GM19043 (cell line): ENCODE data around the gene HNRNPA3.
A peak's percentile ranks its signal among the peaks of the same experiment; 100 is the strongest.
"Not testable (repeated sequence)": the region's sequence is repeated elsewhere in the genome, so short reads cannot be mapped to it uniquely, and the experiment has no call there.

Experiments used
- ATAC-seq: cut with Tn5 transposase; IDR thresholded peaks from one replicate; pipeline ENCODE4 v1.9.1; 2021; ENCODE audit warnings: low read depth; ENCODE audit not compliant: unreplicated experiment

HNRNPA3 gene

DNA sequence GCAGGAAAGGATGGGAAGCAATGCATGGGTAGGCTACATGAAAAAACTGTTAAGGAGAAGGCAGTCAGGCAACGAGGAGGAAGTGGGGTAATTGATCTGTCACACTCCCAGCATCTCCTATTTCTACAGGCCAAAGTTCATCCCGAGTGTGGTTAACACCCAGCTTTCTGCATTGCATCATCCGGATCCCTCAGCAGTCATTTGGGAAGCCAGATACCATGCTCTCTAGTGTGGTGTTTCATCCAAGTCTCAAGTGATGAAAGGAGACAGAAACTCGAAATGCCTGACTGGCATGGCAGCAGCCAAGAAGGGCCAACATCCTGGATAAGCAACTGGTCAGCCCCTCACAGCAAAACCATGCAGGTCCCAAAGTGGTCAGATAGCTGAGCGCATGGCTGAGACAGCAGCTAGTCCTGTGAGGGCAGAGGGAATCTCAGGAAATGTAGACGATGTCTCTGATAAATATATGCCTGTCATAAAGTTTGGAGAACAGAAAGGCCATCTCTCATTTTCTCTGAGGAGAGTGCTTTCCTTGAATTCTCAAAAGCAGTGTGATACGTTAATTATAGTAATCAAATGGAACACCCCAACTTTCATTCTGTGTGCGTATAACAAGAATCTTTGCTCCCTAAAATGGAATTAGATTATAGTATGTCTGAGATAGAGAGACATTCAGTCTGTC lies 24.8 kb upstream of the HNRNPA3 start:
- ATAC-seq = no peak

DNA sequence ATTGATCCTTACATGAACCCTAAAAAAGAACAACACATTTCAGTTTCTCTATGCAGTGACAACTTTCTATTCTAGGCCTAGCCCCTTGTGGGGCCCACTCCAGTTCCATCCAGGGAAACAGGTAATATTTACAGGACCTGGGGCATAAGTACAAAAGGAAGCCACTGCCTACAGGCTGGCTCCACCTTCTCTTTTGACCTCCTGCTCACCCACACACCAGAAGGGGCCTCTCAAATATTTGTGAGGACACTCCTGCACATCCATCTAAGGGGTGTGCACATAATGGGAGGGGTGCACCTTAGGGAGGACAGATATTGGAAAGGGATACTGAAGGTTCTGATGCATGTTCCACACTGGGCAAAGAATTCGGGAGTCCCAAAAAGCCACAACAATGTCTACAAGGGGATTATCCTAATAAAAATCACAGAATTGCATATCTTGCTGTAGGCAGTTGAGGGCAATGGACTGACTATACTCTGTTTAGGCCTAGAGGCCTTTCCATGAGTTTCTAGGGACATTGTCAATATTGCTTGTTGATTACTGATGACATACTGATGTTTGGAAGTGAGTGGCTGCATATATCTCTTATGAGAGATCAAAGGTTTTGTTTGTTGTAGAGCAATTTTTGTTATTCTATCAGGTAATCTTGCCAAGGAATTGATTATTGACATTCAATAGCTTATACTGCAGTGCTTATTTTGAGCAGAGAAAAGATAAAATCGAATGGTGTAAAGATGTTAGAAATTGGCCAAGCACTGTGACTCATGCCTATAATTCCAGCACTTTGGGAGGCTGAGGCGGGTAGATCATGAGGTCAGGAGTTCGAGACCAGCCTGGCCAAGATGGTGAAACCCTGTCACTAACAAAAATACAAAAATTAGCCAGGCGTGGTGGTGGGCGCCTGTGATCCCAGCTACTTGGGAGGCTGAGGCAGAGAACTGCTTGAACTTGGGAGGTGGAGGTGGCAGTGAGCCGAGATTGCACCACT lies 23.8 kb upstream of the HNRNPA3 start:
- ATAC-seq = no peak

DNA sequence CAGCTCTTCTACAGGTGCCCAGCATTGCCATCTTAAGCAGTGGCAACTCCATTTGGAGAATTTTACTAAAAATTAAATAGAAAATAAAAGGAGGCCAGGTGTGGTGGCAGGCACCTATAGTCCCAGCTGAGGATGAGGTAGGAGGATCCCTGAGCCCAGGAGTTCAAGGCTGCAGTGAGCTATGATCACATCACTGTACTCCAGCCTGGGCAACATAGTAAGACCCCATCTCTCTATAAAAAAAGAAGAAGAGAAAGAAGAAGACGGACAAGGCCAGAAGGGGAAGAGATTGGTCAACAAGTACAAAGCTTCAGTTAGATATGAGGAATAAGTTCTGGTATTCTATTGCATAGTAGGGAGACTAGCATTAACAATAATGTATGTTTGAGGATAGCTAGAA lies 21.7 kb upstream of the HNRNPA3 start:
- no peak for ATAC-seq

DNA sequence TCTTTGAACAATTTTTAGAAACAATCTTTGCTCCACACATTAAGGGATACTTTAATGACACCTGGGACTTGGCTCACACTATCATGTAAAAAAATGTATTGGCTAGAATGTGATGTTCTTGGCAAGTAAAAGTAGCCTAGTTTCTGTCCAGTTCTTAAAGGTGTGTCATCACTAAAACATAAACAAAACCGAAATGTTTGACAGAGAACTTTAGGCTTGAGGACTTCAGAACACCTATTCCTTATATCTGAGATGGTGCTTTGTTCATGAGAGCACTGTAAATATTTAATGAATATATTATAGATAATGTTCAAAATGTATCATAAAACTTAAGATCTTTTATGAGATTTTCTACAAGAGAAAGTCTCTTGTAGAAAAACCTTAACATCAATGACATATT lies 19.8 kb upstream of the HNRNPA3 start:
- ATAC-seq = no peak

DNA sequence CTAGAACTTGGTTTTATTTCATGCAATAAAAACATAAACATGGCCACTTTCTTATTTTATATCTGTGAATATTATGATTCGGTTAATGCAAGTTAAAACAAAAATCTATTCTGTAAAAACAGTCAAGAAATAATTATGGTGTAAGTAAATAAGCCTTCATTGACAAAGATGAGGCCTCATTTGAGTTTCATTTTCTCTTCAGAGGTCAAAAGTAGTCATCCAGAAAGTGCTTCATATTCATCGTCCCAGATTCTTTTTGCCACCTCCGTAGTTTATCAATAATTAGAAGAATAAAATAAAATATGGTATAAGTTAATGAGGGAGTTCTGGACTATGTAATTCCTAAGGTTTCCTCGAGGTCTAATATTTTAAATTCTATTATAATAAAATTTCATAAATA lies 19.4 kb upstream of the HNRNPA3 start:
- ATAC-seq = no peak

DNA sequence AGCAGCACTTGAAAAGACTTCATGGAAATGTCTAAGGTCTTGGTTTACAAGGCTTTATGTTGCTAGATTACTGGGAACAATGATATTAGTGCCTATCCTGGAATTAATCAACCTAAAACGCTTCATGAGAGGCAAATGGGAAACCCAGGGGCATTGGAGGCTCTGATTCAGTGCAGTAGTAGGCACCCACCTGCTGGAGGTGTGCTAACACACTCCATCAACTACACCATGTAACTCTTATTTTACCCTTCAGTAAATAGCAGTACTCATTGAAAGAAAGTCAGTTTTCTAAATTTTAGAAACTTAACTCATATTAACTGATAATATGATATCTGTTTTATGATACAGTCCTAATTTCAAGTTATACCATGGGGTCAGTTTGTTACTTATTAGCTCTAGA lies 17.4 kb upstream of the HNRNPA3 start:
- no peak for ATAC-seq

DNA sequence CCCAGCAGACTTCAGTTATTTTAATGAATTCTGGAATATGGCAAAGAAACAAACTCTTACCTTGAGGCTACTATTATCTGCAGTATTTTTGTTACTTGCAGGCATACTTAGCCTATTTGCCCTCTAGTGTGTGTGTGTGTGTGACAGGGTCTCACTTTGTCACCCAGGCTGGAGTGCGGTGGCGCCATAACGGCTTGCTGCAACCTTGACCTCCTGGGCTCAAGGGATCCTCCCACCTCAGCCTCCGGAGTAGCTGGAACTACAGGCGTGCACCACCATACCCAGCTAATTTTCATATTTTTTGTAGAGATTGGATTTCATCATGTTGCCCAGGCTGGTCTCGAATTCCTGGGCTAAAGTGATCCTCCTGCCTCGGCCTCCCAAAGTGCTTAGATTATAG lies 12.2 kb upstream of the HNRNPA3 start:
- ATAC-seq = not testable (repeated sequence)

DNA sequence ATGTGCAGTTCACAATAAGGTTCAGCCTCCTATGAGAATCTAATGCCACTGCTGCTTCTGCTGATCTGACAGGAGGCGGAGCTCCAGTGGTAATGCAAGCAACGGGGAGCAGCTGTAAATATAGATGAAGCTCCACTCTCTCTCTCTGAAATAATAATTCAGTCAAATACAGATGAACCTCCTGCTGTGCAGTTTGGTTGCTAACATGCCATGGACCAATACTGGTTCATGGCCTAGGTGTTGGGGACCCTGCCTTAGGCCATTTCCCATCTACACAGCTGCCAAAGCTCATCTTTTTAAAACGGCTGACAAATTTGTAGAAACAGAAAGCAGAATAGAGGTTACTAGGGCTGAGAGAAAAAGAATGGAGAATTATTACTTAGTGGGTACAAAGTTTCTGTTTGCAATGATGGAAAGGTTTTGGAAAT lies 10.7 kb upstream of the HNRNPA3 start:
- no peak for ATAC-seq

DNA sequence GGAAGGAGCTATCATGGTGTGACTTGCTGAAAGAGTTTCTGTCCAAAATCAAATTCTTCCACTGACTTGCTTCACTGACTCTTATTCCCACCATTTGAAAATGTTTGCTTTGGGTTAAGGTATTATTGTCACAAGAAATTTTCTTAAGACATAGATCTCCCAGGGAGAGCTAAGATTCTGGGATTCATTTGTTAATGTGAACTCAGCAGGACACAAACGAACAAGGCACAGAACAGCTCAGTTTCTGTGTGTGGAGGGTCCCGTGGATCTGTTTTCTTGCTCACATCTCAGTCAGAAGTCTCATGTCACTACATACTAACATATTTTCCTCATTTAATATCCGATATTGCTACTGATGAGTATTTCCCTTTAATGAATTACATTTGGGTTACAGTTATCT lies 8.2 kb upstream of the HNRNPA3 start:
- no peak for ATAC-seq

DNA sequence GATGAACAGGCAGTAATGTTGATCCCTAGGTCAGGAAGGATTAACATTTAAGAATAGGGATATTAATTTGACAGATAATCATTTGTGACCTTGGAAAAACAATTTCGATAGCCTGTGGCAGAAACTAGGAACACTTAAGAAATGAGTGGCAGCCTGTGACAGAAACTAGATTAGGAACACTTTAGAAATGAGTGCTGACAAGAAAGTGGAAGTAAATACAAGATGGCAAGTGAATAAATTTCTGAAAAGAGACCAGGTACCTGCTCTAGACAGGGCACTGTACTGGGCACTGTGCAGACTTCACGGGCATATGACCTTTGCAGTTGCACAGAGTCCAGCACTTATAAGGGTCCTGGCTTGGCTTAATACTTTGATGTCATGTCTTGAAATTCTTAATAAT lies 5.5 kb upstream of the HNRNPA3 start:
- ATAC-seq = peak; percentile 86

DNA sequence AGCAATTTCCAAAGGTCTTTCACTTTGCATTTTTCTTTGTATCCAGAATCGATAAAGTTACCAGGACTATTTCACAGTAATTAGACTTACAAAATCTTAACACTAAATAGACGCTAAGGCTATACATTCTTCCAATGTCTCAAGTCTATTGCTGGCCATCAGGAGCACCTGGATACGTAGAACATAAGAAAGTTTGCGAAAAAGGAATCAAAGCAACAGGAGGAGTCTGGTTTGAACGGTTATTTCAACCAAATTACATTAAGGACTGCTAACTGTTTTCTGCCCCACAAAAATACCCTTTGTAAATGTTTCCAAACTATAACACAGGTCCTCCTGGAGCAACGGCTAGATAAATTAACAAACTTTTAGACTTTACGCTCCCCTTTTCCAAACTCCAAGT lies 1.4 kb upstream of the HNRNPA3 start:
- no peak for ATAC-seq

DNA sequence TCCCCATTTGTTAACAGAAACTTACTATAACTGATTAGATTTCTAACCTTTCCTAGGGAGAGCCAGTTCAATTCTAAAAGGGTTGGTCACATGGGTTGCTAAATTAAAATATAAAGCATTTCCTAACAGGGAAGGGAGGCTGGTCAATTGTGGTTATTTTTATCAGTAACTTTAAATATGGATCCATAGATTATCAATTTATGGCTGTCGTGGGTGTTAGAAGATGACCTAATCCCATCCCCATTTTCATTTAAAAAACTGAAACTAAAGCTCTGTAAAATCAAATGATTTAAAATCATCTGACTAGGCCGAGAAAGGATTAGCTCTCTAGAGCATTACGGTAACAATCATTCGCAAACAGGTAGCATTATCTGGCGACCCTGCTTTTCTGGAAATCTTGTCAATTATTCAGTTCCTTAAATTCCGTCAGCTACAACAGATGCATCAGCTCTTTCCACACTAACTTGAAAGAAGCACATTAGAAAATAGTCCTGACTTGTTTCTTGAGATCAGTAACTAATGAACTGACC lies 953 bp upstream of the HNRNPA3 start:
- no peak for ATAC-seq

DNA sequence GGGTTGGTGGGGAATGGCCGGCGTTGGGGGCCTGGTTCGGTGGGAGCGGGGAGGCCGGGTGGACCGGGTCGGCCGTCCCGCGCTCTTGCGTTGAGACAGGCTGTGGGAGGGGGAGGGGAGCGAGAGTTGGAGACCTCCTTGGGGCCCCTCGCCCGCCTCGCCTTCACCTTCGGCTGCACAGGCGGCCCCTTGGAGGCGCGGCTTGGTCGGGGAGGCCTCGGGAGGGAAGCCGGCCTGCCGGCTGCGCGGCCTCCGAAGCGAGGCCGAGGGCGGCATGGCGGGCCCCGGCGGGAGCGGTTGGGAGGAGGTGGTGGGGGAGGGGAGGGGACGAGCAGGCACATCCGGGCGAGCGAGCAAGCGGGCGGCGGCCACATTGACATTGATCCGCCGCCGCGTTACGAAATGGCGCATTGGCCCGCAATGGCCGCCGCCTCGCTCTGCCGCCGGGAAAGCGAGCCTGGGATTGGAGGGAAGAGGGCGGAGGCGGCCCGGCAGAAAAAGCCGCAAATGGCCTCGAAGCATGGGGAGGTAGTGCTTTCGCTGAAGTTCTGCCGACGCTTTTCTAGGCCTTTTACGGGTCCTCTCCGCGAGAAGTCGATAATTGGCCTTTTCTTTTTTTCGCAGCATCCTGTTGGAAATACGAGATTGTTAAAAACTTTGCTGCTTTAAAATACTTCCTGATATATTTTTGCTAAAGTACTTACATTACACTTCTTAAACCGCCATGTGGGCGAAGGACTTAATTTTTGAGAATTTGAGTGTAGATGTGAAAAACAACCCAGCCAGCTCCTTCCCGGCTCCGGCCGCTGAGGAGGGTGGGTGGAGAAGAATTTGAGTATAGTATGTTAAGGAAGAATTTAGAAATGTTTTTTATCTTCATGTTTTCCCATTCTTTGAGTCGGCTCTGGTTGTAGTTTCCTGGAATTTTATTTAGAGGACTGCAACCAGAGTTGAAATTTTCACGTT lies 580 bp downstream of the HNRNPA3 start:
- peak; percentile 41 for ATAC-seq

DNA sequence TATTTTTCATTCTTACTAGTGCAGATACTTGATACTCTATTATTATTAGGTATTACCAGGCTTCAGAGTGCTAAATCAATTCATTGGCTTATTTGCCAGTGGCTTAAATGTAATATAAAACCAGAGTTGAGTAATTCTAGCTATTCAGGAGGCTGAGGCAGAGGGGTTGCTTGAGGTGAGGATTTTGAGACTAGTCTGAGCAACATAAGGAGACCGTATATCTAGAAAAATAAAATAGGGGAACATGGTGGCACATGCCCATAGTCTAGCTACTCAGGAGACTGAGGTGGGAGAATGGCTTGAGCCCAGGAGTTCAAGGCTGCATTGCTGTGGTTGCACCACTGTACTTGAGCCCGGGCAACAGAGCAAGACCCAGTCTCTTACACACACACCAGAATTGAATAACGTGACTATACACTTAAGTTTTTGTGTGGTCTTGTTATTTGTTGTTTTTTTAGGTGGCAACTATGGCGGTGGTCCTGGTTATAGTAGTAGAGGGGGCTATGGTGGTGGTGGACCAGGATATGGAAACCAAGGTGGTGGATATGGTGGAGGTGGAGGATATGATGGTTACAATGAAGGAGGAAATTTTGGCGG lies 4.8 kb downstream of the HNRNPA3 start:
- ATAC-seq = no peak

DNA sequence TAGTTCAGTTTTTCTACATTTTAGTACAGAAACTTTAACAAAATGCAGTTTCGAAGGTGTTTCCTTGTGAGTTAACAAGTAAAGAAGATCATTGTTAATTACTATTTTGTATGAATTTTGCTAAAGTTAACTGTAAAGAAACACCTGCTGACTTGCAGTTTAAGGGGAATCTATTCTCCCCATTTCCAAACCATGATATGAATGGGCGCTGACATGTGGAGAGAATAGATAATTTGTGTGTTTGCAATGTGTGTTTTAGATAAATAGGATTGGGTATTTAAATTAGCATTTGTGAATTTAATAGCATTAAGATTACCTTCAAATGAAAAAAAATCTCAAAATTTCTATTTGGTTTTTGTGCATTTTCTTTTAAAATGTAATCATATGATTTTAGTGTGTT lies 7.2 kb downstream of the HNRNPA3 start:
- not testable (repeated sequence) for ATAC-seq

DNA sequence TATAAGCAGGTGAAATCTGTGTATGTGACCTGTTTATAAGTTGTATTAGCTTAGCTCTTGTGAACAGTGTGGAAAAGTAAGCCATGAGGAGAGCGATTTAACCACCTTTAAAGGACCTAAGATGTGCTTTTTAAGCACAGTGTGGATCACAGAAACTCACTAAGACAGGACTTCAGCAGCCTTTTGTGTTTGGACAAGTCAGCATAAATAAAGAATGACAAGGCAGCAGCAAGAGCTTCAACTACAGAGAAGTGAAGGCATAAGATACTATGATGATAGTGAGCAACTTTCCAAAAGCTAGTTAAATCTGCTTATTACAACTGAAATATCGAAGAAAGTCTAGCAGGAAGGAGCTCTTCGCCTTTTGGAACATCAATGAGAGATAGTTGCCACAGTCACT lies 8.9 kb downstream of the HNRNPA3 start:
- ATAC-seq = no peak

DNA sequence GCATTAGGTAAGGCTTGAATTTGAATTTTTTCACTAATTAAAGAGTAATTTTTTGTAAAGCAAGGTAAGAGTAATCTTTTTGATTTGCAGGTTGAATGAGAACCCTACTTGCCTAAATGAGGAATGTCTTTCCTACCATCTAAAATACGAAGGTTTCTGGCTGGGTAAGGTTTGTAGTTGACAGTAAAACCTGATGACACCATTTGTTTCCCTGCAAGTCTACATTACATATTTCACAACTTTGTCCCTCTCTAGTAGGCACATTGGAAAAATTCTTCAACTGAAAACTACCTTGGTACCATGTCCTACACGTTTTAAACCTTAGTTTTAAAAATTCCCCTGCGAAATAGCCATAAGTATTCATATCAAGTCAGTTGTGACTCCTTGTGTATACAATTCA lies 9.4 kb downstream of the HNRNPA3 start:
- no peak for ATAC-seq

DNA sequence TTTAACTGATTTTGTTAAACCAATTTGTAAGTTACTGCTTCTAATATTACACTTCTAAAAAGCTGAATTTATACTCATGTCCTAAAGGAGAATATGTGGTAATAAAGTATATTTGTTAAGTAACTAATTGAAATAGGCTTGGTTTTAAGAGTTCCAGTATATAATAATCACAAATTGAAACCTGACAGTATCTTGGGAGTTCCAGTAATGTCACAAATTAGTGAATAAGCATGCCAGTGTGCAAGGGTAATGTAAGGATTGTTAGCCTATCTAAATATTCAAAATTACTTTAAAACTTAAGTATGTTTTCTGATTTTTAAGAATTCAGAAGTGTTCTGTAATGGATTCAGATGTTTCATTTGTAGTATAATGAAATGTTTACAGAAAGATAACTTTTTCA lies 10.8 kb downstream of the HNRNPA3 start:
- ATAC-seq = not testable (repeated sequence)

DNA sequence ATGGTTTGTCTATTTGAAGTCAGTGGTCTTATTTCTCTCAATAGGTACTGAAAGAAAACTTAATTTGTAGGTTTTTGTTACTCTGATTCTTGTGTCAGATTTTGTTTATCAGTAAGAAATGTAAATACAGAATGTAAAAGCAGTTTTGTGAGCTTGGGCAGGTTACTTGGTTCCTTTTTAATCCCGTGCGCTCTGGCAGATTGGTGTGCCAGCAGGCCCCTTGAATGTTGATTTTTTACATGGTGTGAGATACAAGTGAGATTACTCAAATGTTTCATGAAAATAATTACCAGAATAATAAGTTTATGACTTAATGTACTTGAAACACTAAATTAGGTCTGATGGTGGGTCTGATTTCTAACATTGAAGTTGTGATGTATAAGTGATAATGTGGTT lies 13.4 kb downstream of the HNRNPA3 start:
- no peak for ATAC-seq
